DOHH2 (cell line): Measurements from ENCODE around the gene KLHL40.

Source experiments
- EZH2phosphoT487 ChIP-seq: fragments of 200-600 bp; sonication (generic); IDR thresholded peaks from 2 replicates; pipeline ENCODE4 v1.6.1; 2017; ENCODE audit warnings: borderline replicate concordance, mild to moderate bottlenecking, antibody characterized with exemption, low read length, moderate library complexity, mixed read lengths
- TF ChIP-seq, protein P1 (sequence below): fragments of 200-600 bp; sonication (generic); IDR thresholded peaks from one replicate; pipeline ENCODE4 v1.5.1; 2014; ENCODE audit warnings: antibody characterized with exemption, mild to moderate bottlenecking, low read depth, low read length; ENCODE audit not compliant: poor library complexity, severe bottlenecking

DNA sequence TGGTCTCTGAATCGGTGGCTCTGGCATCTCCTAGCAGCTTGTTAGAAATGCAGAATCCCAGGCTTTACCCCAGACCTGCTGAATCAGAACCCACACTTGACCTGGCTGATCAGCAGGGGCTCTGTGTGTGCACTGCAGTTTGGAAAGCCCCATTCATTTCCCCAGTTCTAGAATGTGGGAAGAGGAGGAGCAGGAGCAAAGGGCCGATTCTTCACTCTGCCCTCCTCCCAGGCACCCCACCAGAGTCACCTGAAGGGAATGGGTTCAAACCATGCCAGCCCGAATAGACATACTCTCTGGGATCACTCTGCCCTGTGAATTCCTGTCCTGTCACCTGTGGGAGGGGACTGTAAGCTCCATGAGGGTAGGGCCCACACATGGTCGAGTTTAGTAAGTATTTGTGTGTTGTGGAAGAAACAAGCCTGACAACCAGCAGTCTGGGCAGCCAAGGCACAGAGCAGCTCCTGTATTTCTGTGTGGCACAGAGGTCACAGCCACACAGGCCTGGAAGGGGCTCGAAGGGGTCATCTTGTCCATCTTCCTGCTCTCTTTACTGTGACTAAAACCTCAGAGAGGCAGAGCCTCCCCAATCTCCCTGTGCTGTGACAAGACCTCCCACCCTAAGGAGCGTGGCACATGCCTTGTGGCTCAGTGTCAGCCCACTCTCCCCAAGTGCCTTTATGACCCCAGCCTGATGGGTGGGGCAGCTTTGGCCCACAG is 46.3 kb downstream of the KLHL40 start:
- TF ChIP-seq, protein P1, sequence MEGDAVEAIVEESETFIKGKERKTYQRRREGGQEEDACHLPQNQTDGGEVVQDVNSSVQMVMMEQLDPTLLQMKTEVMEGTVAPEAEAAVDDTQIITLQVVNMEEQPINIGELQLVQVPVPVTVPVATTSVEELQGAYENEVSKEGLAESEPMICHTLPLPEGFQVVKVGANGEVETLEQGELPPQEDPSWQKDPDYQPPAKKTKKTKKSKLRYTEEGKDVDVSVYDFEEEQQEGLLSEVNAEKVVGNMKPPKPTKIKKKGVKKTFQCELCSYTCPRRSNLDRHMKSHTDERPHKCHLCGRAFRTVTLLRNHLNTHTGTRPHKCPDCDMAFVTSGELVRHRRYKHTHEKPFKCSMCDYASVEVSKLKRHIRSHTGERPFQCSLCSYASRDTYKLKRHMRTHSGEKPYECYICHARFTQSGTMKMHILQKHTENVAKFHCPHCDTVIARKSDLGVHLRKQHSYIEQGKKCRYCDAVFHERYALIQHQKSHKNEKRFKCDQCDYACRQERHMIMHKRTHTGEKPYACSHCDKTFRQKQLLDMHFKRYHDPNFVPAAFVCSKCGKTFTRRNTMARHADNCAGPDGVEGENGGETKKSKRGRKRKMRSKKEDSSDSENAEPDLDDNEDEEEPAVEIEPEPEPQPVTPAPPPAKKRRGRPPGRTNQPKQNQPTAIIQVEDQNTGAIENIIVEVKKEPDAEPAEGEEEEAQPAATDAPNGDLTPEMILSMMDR, result no peak
- no peak for TF ChIP-seq EZH2phosphoT487
